A673 (cell line): ENCODE data around the gene NLGN1. TPM values are rescaled to one million over a fixed set of nuclear protein-coding genes. Genes with fewer than 3 reads are reported as not detected.

Experiments used
- BruUV-seq: library from RNA; stranded (reverse); fragments of 400-500 nt; replicated peaks from 2 replicates; lab custom pipeline; 2021; lab: Mats Ljungman, UMichigan
- CTCF ChIA-PET: fragments of 300-600 bp; sonication (Branson Sonifier 250); formaldehyde crosslinking; loops from one replicate; lab custom pipeline; 2022; ENCODE audit warnings: antibody characterized with exemption; lab: Charles Lee
- POLR2A ChIA-PET: fragments of 300-600 bp; sonication (Branson Sonifier 250); formaldehyde crosslinking; loops from one replicate; lab custom pipeline; 2022; ENCODE audit warnings: antibody characterized with exemption; ENCODE audit not compliant: low non-redundant PET; lab: Charles Lee
- DNase-seq: peaks from one replicate; pipeline ENCODE4 v3.0.0-alpha.2; 2015; ENCODE audit warnings: low spot score
- H3K27ac ChIP-seq: fragments of 200-600 bp; sonication (generic); 2 replicates; pipeline ENCODE4 v1.5.1; 2016; ENCODE audit warnings: mixed run types, low read depth, mild to moderate bottlenecking, mixed read lengths, antibody characterized with exemption, low read length; ENCODE audit not compliant: poor library complexity, severe bottlenecking
- H3K27me3 ChIP-seq: fragments of 200-600 bp; sonication (generic); replicated peaks from 2 replicates; pipeline ENCODE4 v1.6.1; 2017; ENCODE audit warnings: mixed run types, low read depth, mild to moderate bottlenecking, mixed read lengths, antibody characterized with exemption, low read length; ENCODE audit not compliant: insufficient read depth, poor library complexity
- H3K36me3 ChIP-seq: fragments of 200-600 bp; sonication (generic); 2 replicates; pipeline ENCODE4 v1.6.1; 2016; ENCODE audit warnings: mixed run types, mild to moderate bottlenecking, mixed read lengths, antibody characterized with exemption, low read length; ENCODE audit not compliant: insufficient read depth, poor library complexity, severe bottlenecking
- H3K4me1 ChIP-seq: fragments of 200-600 bp; sonication (generic); 2 replicates; pipeline ENCODE4 v1.6.1; 2017; ENCODE audit warnings: mixed run types, mild to moderate bottlenecking, mixed read lengths, antibody characterized with exemption, low read length; ENCODE audit not compliant: insufficient read depth, poor library complexity, severe bottlenecking
- H3K4me3 ChIP-seq: fragments of 200-600 bp; sonication (generic); 2 replicates; pipeline ENCODE4 v1.5.1; 2016; ENCODE audit warnings: low read depth, mixed run types, mild to moderate bottlenecking, mixed read lengths, low read length; ENCODE audit not compliant: poor library complexity, severe bottlenecking
- H3K9me3 ChIP-seq: fragments of 200-600 bp; sonication (generic); 2 replicates; pipeline ENCODE4 v1.6.1; 2016; ENCODE audit warnings: mixed run types, low read depth, mild to moderate bottlenecking, mixed read lengths, antibody characterized with exemption, low read length; ENCODE audit not compliant: poor library complexity, severe bottlenecking
- EZH2 ChIP-seq: fragments of 200-600 bp; sonication (generic); IDR thresholded peaks from 2 replicates; pipeline ENCODE4 v1.6.1; 2017; ENCODE audit warnings: borderline replicate concordance, low read depth, mild to moderate bottlenecking, mixed read lengths, antibody characterized with exemption, low read length; ENCODE audit not compliant: poor library complexity, severe bottlenecking
- intact Hi-C: fragments of 100-400 bp; cut with micrococcal nuclease; formaldehyde crosslinking; loops from one replicate; pipeline ENCODE4 v1.10.0; 2022; ENCODE audit not compliant: unreplicated experiment
- total RNA-seq: library from RNA; stranded (reverse); gene quantifications from 2 replicates; pipeline ENCODE4 v1.2.3, GENCODE V29; 2021
- TF ChIP-seq, protein P1 (sequence below): fragments of 300-800, 200-600 bp; sonication (generic); conservative IDR thresholded peaks from 2 replicates; pipeline ENCODE4 v1.5.1; 2017; ENCODE audit warnings: low read depth, mild to moderate bottlenecking, antibody characterized with exemption, low read length, moderate library complexity, mixed read lengths

Gene NLGN1
- total RNA-seq, 1 experiment from 2014 or later = 0.39 TPM

DNA sequence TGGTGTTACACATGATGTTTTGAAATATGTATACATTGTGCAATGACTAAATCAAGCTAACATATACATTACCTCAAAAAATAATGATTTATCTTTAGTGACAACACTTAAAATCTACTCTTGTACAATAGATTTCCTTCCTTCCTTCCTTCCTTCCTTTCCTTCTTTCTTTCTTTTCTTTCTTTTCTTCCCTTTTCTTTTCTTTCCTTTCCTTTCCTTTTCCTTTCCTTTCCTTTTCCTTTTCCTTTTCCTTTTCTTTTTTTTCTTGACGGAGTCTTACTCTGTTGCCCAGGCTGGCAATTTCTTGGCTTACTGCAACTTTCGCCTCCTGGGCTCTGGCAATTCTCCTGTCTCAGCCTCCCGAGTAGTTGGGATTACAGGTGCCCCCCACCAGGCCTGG, 170.5 kb downstream of the NLGN1 start:
- no peaks in the 10 kb centered on the region for H3K9me3 ChIP-seq
- H3K27me3 ChIP-seq = no peaks in the 10 kb centered on the region
- no peaks in the 10 kb centered on the region for H3K36me3 ChIP-seq
- no peak overlapping the region for H3K27ac ChIP-seq
- POLR2A ChIA-PET = no interaction called here
- TF ChIP-seq EZH2 = no peak
- TF ChIP-seq, protein P1, sequence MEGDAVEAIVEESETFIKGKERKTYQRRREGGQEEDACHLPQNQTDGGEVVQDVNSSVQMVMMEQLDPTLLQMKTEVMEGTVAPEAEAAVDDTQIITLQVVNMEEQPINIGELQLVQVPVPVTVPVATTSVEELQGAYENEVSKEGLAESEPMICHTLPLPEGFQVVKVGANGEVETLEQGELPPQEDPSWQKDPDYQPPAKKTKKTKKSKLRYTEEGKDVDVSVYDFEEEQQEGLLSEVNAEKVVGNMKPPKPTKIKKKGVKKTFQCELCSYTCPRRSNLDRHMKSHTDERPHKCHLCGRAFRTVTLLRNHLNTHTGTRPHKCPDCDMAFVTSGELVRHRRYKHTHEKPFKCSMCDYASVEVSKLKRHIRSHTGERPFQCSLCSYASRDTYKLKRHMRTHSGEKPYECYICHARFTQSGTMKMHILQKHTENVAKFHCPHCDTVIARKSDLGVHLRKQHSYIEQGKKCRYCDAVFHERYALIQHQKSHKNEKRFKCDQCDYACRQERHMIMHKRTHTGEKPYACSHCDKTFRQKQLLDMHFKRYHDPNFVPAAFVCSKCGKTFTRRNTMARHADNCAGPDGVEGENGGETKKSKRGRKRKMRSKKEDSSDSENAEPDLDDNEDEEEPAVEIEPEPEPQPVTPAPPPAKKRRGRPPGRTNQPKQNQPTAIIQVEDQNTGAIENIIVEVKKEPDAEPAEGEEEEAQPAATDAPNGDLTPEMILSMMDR = no peak
- no peaks in the 10 kb centered on the region for H3K4me1 ChIP-seq
- BruUV-seq = no TSS peak
- CTCF ChIA-PET = no interaction called here
- intact Hi-C loops = no loop called here
- no peak overlapping the region for H3K4me3 ChIP-seq
- DNase-seq = no peak

DNA sequence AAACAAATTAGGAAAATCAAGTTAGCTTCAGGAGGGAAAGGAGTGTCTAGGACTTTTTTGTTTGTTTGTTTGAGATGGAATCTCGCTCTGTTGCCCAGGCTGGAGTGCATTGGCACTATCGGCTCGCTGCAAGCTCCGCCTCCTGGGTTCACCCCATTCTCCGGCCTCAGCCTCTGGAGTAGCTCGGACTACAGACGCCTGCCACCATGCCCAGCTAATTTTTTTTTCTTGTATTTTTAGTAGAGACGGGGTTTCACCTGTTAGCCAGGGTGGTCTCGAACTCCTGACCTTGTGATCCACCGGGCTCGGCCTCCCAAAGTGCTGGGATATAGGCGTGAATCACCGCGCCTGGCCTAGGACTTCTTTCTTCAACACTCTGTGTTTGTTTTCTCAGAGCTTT, 171.1 kb downstream of the NLGN1 start:
- ChIA-PET CTCF (no interaction called here), POLR2A (no interaction called here)
- no peak overlapping the region for H3K4me3 ChIP-seq
- H3K36me3 ChIP-seq = no peaks in the 10 kb centered on the region
- H3K9me3 ChIP-seq = no peaks in the 10 kb centered on the region
- intact Hi-C loops = no loop called here
- no peaks in the 10 kb centered on the region for H3K4me1 ChIP-seq
- H3K27me3 ChIP-seq = no peaks in the 10 kb centered on the region
- BruUV-seq = no TSS peak
- DNase-seq = no peak
- H3K27ac ChIP-seq = no peak overlapping the region
- TF ChIP-seq, protein P1 = no peak
- no peak for TF ChIP-seq EZH2

DNA sequence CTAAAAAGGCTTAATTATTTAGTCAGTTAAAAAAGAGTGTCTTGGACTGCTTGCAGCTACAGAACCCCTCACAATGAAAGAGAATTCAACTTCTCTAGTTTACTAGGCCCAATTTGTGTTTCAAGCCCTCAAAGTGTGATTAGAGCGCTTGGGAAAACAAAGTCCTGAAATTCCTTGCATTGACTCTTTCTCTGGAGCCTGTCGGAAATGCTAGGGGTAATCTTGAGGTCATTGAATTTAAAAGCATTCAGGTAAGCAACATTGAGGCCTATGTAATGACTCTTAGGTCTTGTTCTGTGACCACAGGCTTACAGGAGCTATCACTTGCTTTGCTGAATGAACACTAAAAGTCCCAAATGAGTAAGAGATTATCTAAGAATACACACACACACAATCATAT, 186.0 kb downstream of the NLGN1 start:
- TF ChIP-seq EZH2 = no peak
- TF ChIP-seq, protein P1 = no peak
- Histone ChIP-seq H3K4me1 (peaks cover 9% of the 10 kb centered on the region), H3K4me3 (no peak overlapping the region), H3K27ac (no peak overlapping the region), H3K27me3 (peaks cover 30% of the 10 kb centered on the region), H3K36me3 (no peaks in the 10 kb centered on the region), H3K9me3 (no peaks in the 10 kb centered on the region)
- BruUV-seq = no TSS peak
- intact Hi-C loops = no loop called here
- ChIA-PET CTCF (no interaction called here), POLR2A (no interaction called here)
- DNase-seq = no peak
